Measurements from ENCODE around the gene GULP1.
"Not testable (repeated sequence)": the region's sequence is repeated elsewhere in the genome, so short reads cannot be mapped to it uniquely, and the experiment has no call there.

Gene GULP1

DNA sequence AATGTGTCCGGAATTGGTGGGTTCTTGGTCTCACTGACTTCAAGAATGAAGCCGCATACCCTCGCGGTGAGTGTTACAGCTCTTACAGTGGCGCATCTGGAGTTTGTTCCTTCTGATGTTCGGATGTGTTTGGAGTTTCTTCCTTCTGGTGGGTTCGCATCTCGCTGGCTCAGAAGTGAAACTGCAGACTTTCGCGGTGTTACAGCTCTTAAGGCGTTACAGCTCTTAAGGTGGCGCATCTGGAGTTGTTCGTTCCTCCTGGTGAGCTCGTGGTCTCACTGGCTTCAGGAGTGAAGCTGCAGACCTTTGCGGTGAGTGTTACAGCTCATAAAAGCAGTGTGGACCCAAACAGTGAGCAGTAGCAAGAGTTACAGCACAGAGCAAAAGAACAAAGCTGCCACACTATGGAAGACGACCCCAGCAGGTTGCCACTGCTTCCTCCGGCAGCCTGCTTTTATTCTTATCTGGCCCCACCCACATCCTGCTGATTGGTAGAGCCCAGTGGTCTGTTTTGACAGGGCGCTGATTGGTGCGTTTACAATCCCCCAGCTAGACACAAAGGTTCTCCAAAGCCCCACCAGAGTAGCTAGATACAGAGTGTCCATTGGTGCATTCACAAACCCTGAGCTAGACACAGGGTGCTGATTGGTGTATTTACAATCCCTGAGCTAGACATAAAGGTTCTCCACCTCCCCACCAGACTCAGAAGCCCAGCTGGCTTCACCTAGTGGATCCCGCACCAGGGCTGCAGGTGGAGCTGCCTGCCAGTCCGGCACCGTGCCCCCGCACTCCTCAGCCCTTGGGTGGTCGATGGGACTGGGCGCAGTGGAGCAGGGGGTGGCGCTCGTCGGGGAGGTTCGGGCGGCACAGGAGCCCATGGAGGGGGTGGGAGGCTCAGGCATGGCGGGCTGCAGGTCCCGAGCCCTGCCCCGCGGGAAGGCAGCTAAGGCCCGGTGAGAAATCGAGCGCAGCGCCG, 314.2 kb downstream of the GULP1 start:
- not testable (repeated sequence) for DNase-seq (ENCODE audit: low read depth)

DNA sequence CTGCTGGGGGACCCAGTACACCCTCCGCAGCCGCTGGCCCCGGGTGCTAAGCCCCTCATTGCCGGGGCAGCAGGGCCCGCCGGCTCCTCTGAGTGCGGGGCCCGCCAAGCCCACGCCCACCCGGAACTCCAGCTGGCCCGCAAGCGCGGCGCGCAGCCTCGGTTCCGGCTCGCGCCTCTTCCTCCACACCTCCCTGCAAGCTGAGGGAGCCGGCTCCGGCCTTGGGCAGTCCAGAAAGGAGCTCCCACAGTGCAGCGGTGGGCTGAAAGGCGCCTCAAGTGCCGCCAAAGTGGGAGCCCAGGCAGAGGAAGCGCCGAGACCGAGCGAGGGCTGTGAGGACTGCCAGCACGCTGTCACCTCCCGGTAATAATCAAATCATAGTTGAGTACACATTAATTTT, 314.9 kb downstream of the GULP1 start:
- DNase-seq (ENCODE audit: low read depth) = not testable (repeated sequence)

- no peak for DNase-seq (ENCODE audit: low read depth)
Observed at GRCh38 chr2:188607501-188607900, 315.8 kb downstream of the GULP1 start.

- DNase-seq (ENCODE audit: low read depth) = no peak
Observed at GRCh38 chr2:188609321-188610049, 317.8 kb downstream of the GULP1 start.

DNA sequence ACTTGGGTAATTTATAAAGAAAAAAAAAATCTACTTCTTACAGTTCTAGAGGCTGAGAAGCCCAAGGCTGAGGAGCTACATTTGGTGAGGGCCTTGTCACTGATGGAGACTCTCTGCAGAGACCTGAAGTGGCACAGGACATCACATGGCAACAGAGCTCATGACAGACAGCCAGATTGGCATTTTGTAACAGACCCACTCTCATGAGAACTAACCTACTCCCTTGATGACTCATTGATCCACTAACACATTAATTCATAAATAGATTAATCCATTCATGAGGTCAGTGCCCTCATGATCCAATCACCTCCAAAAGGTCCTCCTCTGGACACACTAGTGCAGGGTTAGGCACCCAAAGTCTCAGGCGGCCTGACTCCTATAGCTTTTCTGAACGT, 318.4 kb downstream of the GULP1 start:
- DNase-seq (ENCODE audit: low read depth) = no peak

DNA sequence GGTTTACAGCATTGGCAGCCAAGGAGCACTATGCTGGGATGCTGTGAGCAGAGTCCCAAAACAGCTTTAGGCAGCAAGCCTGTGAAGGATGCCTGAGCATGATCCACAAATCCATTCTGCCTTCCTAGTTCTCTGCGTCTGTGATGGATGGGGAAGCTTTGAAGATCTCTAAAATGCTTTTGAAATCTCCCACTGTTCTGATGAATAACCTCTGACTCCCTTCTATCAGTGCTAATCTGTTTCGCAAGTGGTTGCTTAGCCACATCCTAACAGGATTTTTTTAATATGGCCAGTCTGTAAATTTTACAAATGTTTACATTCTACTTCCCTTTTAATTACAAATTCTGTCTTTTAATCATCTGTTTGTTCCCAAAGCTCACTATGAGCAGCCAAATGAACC, 319.2 kb downstream of the GULP1 start:
- no peak for DNase-seq (ENCODE audit: low read depth)

- no peak for DNase-seq (ENCODE audit: low read depth)
Observed at GRCh38 chr2:188619146-188619545, 327.5 kb downstream of the GULP1 start.

DNA sequence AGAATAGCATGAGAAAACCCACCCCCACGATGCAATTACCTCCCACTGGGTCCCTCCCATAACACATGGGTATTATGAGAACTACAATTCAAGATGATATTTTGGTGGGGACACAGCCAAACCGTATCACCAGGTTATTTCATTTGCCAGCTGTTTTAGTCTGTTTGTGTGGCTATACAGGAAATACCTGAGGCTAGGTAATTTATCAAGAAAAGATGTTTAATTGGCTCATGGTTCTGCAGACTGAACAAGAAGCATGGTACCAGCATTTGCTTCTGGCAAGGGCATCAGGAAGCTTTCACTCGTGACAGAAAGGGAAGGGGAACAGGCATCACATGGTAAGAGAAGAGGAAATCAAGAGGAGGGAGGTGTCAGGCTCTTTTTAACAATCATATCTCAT, 329.2 kb downstream of the GULP1 start:
- no peak for DNase-seq (ENCODE audit: low read depth)

DNA sequence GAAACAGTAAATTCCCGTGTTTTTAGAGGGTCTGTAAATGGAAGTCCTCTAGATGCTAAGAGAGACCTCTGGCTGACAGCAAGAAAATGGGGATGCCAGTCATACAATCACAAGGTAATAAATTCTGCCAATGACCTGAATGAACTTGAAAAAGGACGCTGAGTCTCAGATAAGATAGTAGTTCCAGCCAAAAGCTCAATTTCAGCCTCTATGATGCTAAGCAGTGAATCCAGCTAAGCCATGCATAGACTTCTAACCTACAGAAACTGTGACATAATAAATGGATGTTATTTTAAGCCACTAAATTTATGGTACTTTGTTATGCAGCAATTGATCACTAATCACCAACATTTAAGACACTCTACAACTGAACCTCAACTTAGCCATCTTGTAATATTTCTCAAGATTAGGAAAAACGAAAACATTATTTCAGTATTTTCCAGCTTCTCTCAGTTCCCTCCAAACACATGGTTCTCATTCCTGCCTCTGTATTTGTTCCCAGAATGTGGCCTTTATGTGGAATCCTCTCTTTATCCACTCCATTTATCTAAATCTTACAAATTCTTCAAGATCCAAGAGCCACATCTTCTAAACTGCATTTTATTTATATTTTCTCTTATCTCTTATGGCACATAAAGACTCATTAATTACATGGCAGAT, 331.1 kb downstream of the GULP1 start:
- no peak for DNase-seq (ENCODE audit: low read depth)

DNA sequence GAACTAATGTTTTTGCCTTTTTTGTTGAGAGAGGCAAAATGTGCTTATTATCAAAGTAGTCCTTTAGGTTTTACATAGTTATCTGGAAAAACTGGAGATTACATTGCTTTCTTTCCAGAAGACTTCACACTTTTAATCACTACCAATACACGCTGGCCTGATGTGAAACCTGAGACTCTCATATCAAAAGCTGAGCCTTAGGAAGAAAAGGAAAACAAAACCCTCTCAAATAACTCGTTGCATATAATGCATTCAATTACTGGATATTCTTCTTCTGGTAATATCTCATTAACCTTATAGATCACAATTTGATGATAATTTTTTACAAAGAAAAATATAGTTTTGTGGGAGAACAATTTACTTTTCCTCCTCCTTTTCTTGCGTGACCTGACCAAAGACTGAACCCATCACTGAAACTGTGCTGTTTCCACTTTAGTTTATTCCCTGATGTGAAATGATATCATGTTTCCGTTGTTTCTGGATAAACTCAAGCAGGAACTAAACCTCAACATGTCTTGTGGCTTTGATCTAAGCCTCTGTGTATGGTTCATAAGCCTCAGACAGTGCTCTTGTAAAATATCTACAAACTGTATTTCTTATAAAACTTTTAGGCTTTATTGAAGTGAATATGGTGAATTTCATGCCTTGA, 332.4 kb downstream of the GULP1 start:
- DNase-seq (ENCODE audit: low read depth) = no peak

- DNase-seq (ENCODE audit: low read depth) = no peak
Observed at GRCh38 chr2:188627471-188627870, 335.8 kb downstream of the GULP1 start.

DNA sequence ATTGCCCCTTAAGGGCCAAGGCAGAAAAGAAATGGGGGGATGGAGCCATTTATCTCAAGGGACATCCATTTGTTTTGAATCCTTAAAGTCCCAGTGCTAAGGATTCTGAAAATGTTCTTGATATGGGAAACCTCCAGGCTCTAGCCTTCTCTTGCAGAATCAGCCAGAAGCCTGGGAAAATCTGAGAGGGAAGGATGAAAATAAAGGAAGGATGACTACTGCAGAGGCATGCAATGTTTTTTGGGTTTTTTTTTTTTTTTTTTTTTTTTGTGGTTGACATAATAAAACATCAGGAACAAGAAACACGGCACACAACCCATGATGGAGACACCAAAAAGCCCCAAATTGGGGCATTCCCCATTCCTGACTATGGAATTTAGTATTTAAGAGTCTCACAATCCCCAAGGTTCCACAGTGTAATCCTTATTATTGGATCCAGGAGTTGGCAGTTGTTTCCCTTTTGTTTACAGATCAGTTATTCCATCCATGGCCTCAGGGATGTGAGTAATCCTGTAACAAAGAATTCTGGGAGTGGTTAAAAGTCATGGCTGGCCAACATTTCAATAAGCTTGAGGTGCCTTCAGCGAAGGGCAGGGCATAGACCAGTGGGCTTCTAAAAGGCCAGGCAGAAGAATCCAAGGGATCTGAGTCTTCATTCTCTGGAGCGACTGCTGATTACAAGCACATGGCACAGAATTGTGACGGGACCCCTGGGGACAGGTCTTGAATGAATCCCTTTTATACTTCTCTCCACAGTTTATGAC, 337.5 kb downstream of the GULP1 start:
- no peak for DNase-seq (ENCODE audit: low read depth)

DNA sequence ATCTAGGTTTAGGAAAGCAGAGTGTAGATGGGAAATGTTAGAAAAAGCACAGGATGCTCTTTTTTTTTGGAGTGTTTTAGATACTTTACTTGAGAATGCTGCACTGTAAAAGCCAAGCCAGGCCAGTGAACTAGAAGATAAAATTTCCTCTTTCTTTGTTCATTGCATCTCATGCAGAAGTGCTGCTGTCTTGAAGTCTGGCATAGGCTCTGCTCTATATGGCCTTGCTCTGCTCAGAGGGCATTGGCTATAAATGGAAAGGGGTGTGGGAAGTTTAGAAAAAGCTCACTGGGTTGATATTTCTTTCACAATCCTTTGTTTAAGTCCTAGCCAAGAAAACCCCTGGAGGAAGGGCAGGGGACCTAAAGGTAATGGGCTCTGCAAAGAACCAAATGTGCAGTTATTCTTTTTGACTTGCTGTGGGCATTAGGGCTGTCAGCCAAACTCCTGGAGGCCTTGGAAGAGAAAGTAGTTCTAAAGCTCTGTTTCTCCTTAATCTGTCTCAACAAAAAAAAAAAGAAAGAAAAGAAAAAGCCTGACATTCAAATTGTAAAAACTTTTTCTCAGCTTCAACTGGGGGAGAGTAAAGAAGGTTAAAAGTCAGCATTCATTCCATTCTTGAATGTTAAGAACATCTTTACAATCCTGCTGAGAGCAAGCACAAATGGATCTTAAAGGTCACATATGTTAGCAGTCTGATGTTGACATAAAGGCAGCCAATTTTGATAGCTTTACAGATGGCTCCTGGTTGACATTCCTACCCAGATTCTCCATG, 338.3 kb downstream of the GULP1 start:
- DNase-seq (ENCODE audit: low read depth) = no peak

DNA sequence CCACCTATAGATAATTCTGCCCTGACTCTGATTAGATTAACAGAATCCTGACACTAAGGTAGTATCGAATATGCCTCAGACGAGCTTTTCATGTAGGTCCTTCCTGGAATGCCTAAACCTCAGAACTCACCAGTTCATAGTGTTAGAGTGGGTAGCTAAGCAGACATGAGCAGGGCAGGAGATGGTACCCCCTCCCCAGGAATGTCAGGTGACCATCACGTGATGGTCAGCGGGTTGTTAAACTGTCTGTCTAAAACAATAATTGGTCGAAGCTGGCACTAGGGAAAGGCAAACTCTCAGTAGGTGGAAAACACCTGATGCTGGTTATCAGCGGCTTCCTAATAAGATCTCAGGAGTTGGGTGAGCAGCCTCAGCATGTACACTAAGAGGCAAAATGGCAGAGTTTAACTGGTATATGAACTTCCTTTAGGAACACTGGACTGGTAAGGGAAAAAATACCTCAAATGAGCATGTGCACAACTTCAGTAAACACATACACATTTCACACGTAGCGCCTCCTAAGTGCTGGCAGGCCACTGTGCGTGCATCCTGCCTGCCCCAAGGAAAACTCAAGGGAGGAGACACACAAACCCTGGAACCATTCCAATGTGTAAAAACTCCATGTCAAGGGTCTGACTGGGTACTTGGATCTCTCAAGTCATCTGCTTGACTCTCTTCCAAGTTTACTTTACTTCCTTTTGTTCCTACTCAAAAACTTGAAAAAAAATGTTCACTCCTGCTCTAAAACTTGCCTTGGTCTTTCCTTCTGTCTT, 339.5 kb downstream of the GULP1 start:
- no peak for DNase-seq (ENCODE audit: low read depth)

DNA sequence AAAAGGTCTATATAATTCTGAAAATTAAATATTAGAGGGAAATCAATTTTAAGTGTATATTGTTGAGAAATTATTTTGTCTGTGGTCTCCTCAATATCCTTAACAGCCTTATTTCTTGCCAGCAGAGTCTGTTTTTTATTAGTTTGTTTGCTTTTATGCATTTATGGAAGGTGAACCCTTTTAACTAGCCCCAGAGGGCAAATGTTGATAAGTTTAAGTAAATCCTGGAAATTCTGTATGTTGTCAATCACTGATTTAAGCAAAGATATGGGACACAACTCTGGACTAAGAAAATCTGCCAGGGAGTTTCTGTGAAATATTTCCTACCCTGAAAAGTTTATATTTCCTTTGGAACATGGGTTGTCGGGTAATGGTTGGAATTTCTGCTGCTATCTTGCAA, 343.0 kb downstream of the GULP1 start:
- no peak for DNase-seq (ENCODE audit: low read depth)
